Measurements from ENCODE around the gene AGPAT3.

AGPAT3 gene

DNA sequence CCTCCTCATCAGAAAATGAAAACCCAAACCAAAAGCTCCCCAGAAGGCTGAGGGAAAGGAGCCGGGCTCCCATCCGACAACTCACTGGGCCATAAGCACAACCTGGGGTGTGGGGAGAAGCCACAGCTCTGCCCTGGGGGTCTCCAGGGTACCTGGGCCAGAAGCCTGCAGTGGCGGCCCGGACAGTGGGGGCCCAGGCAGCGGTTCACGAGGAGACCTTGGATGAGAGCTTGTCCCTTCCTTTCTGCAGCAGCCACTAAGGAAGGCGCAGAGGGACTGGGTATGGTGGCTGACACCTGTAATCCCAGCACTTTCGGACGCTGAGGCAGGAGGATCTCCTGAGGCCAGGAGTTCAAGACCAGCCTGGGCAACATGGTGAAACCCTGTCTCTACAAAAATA is 129.6 kb downstream of the AGPAT3 start:
- no peak for DNase-seq (ENCODE audit: low spot score)

DNA sequence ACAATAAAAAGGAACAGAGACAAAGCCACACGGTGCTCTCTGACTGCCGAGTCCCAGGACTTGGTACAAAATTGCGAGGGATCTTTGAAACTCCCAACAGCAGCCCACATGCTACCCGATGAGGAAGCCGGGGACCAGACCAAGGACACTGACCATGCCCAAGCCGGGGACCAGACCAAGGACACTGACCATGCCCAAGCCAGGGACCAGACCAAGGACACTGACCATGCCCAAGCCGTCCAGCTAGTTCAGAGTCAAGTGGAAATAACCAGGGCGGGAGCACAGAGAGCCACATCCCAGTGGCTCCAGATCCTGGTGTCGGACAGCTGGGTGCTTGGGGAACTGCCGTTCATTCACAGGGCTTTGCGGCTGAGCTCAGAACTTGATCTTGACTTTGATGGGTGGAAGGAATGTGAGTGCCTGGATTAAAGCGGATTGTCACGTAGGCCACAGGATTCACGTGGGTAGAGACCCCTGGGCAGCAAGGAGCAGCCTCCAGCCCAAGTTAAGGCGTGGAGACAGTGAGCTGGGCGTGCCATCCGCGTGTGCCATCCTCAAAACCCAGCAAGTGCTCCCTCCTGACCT is 130.6 kb downstream of the AGPAT3 start:
- no peak for DNase-seq (ENCODE audit: low spot score)

DNA sequence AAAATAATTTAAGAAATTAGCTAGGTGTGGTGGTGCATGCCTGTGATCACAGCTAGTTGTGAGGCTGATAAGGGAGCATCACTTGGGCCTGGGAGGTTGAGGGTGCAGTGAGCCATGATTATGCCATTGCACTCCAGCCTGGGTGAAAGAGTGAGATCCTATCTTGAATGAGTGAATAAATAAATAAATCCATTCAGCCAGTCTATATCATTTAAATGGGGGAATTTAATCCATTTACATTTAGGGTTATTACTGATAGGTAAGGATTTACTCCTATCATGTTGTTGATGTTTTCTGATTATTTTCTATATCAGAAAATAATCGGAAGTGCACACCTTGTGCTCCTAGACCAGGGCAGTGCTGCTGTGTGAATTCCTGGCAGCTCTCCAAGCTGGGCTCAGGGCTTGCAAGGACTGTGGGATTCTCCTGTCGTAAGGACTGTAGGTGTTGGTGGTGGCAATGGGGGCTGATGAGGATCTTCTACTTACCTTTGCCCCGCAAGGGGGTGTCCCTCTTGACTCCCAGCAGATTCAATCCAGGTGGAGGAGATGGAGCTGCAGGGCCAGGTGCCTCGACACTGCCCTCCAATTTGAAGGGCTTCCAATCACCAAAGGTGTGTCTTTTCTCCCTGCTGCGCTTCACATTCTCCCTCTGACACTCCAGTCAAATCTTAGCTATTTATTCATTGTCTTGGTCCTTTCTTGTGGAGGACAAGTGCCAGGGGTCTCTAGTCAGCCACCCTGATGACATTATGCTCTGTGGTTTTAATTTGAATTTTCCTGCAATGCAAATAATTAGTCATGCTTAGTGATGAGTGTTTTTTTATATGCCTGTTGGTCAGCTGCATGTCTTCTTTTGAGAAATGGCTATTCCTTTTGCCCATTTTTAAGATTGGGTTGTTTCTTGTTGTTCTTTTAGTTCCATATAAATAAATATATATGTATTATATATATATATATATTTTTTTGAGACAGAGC is 133.0 kb downstream of the AGPAT3 start:
- no peak for DNase-seq (ENCODE audit: low spot score)

DNA sequence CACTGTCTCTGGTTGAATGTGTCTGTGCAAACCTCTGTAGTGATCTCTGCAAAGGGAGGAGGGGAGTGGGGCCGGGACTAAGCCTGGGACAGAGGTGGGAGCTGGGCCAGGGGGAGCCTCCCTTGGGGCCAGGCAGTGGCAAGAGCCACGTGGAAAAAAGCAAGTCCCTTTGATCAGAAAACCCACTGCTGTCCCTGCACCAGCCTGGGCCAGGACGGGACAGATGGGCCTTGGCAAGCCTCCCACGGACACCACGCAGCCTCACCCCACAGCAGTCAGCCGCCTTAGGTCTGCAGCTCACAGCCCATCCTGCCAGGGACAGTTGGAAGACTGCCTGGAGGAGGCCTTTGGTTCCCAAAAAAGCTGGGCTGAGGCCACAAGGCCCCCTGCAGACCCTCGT is 135.3 kb downstream of the AGPAT3 start:
- DNase-seq (ENCODE audit: low spot score): no peak

DNA sequence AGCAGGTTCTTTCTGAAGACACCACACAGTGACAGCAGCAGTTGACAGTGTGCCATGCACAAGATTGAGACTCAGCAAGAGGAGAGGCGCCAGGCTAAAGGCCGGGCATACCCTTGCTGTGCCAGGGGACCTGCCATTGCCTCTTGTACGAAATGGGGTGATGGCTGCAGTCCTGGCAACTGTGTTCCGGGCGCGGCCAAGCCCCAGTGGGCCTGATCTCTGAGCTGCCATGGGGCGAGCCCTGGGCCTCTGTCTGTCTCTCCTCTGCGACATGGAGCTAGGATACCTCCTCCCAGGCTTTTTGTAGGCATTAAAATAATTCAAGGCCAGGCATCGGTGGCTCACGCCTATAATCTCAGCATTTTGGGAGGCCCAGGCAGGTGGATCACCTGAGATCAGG is 137.5 kb downstream of the AGPAT3 start:
- DNase-seq (ENCODE audit: low spot score): no peak

DNA sequence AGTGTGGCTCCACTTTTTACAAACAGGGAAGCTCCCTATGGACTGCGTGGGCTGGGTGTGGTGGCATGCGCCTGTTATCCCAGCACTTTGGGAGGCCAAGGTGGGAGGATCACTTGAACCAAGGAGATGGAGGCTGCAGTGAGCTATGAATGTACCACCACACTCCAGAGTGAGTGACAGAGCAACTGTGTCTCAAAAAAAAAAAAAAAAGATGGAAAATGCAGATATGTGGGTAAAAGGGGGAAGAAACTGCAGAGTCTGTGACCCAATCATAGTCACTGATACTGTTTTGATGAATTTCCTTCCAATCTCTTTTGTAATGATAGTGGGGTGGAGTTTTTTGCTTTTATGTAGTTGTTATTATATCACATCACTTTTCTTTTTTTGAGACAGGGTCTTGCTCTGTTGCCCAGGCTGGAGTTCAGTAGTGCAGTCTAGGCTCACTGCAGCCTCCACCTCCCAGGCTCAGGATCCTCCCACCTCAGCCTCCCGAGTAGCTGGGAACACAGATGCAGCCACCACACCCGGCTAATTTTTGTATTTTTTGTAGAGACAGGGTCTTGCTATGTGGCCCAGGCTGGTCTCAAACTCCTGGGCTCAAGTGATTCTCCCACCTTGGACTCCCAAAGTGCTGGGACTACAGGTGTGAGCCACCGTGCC is 138.4 kb downstream of the AGPAT3 start:
- DNase-seq (ENCODE audit: low spot score): no peak

- DNase-seq (ENCODE audit: low spot score): no peak
Measured at GRCh38 chr21:44005071-44005470, 140.0 kb downstream of the AGPAT3 start.

- no peak for DNase-seq (ENCODE audit: low spot score)
Measured at GRCh38 chr21:44005593-44005992, 140.6 kb downstream of the AGPAT3 start.

DNA sequence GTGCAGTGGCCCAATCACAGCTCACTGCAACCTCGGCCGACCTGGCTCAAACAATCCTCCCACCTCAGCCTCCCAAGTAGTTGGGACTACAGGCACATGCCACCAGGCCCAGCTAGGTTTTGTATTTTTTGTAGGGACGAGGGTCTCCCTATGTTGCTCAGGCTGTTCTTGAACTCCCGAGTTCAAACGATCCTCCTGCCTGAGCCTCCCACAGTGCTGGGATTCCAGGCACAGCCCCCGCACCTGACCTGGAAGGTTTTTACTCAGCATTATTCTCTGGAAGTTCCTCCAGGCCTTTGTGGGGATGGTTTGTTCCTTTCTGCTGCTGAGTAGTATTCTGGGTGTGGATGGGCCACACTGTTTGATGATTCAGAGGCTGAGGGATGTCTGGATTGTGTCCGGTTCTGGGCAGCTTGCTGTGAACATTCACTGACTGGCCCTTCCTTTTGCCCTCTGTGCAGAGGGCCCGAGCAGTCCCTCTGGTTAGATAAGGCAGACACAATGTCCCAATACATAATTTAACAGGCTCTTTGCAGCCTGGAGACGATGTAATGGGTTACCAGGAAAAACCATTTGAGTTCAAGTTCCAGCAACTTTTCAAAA is 141.1 kb downstream of the AGPAT3 start:
- DNase-seq (ENCODE audit: low spot score): no peak

- no peak for DNase-seq (ENCODE audit: low spot score)
Measured at GRCh38 chr21:44006656-44007055, 141.6 kb downstream of the AGPAT3 start.

DNA sequence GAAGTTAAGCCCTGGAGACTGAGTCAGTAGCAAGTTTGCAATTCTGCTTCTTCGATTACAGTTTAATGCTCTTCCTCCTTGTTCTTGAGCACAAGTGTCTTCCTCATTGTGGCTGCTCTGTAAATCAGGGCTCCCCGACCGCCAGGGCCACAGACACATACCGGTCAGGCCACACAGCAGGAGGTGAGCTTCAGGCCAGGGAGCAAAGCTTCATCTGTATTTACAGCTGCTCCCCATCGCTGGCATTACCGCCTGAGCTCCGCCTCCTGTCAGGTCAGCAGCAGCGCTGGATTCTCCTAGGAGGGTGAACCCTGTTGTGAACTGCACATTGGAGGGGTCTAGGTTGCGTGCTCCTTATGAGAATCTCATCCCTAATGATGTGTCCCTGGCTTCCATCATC is 145.4 kb downstream of the AGPAT3 start:
- no peak for DNase-seq (ENCODE audit: low spot score)

- DNase-seq (ENCODE audit: low spot score): no peak
Measured at GRCh38 chr21:44011123-44011522, 146.1 kb downstream of the AGPAT3 start.

- peak; percentile 91 for DNase-seq (ENCODE audit: low spot score)
Measured at GRCh38 chr21:44011579-44012473, 146.8 kb downstream of the AGPAT3 start, which contains the start of gene TRAPPC10. TSS of gene TRAPPC10 (plus strand) at chr21:44012309. CDS start at chr21:44012494, 185 bp downstream.

- DNase-seq (ENCODE audit: low spot score): peak; percentile 74
Measured at GRCh38 chr21:44012474-44013379, 147.7 kb downstream of the AGPAT3 start.

- no peak for DNase-seq (ENCODE audit: low spot score)
Measured at GRCh38 chr21:44013380-44014088, 148.5 kb downstream of the AGPAT3 start.

DNA sequence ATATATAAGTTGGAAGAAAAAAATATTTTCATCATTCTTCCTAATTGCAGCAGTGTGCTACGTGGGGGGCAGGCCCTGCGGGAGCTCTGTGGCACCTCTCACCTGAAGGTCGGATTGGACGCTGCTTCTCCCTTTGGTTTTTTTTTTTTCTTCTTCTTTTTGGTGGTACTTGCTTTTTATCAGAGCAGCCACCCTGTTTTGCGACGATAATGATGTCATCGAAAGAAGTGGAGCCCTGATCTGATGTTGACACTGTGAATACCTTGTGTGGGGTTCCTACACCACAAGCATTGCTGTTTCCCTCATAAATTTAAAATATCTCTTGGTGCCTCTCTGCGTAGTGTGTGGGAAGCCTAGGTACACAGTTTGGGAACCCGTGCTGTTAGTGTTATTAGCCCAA is 152.6 kb downstream of the AGPAT3 start:
- DNase-seq (ENCODE audit: low spot score): no peak

DNA sequence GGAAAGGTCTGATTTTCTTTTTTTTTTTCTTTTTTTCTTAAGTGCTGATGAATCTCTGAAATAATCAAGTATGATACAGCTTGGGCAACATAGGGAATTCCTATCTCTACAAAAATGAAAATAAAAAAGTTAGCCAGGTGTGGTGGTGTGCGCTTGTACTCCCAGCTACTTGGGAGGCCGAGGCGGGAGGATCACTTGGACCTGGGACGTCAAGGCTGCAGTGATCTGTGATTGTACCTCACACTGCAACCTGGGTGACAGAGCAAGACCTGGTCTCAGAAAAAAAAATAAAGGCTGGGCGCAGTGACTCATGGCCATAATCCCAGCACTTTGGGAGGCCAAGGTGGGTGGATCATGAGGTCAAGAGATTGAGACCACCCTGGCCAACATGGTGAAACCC is 153.1 kb downstream of the AGPAT3 start:
- no peak for DNase-seq (ENCODE audit: low spot score)

GRCh38 chr21:44018813-44019567 is 154.0 kb downstream of the AGPAT3 start:
- no peak for DNase-seq (ENCODE audit: low spot score)

DNA sequence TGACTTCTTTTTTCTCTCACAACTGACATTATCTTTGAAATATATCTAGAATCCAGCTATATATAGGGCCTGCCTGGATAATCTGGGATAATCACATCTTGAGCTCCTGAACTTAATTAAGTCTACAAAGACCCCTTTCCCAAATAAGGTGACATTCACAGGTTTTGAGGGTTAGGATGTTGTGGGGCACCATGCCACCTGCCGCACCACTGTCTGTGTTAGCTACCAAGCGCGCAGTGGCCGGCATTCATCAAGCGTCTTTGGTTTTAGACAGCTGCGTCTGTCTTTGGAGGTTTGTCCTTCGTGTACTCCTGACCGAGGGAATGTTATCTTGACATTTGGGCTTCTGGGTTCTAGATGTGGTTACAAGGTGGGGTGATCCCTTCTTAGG is 154.5 kb downstream of the AGPAT3 start:
- DNase-seq (ENCODE audit: low spot score): no peak
